Neural cell (in vitro differentiated cells): ENCODE results near the gene SLC25A26. TPM values are rescaled to one million over a fixed set of nuclear protein-coding genes. Genes with fewer than 3 reads are reported as not detected.

Experiments
- H2AFZ ChIP-seq: fragments of 200-600, 300-800 bp; sonication (generic), shearing (Covaris generic); 2 replicates; pipeline ENCODE4 v1.6.0; 2014; ENCODE audit warnings: low read depth, mild to moderate bottlenecking, antibody characterized with exemption, low read length, moderate library complexity
- H3F3A ChIP-seq: fragments of 200-600 bp; shearing (Covaris generic); 2 replicates; pipeline ENCODE4 v1.6.1; 2016; ENCODE audit warnings: mild to moderate bottlenecking, moderate library complexity, mixed read lengths, antibody characterized with exemption, low read length; ENCODE audit not compliant: insufficient read depth, poor library complexity, severe bottlenecking
- H3K27ac ChIP-seq: fragments of 200-600, 300-800 bp; sonication (generic), shearing (Covaris generic); 2 replicates; pipeline ENCODE4 v1.5.1; 2014; ENCODE audit warnings: mild to moderate bottlenecking, low read length, moderate library complexity
- H3K27me3 ChIP-seq: fragments of 300-800, 200-600 bp; sonication (generic), shearing (Covaris generic); 2 replicates; pipeline ENCODE4 v1.6.0; 2014; ENCODE audit warnings: mild to moderate bottlenecking, low read depth, low read length, moderate library complexity; ENCODE audit not compliant: insufficient read depth
- H3K36me3 ChIP-seq: fragments of 300-800, 200-600 bp; sonication (generic), shearing (Covaris generic); 2 replicates; pipeline ENCODE4 v1.5.1; 2014; ENCODE audit warnings: mild to moderate bottlenecking, antibody characterized with exemption, low read length, moderate library complexity; ENCODE audit not compliant: insufficient read depth
- H3K4me2 ChIP-seq: fragments of 300-800, 200-600 bp; sonication (generic), shearing (Covaris generic); 2 replicates; pipeline ENCODE4 v1.6.0; 2014; ENCODE audit warnings: mild to moderate bottlenecking, low read length
- H3K4me3 ChIP-seq: fragments of 300-800, 200-600 bp; sonication (generic), shearing (Covaris generic); 2 replicates; pipeline ENCODE4 v1.5.1; 2014; ENCODE audit warnings: mild to moderate bottlenecking, low read length, moderate library complexity
- H3K79me2 ChIP-seq: fragments of 200-600 bp; shearing (Covaris generic); replicated peaks from 2 replicates; pipeline ENCODE4 v1.6.0; 2014; ENCODE audit warnings: mild to moderate bottlenecking, low read length, moderate library complexity; ENCODE audit not compliant: insufficient read depth
- H3K9ac ChIP-seq: fragments of 300-800, 200-600 bp; sonication (generic), shearing (Covaris generic); 2 replicates; pipeline ENCODE4 v1.6.1; 2016; ENCODE audit warnings: mild to moderate bottlenecking, low read length, mixed read lengths
- H3K9me2 ChIP-seq: fragments of 200-600 bp; shearing (Covaris generic); 2 replicates; pipeline ENCODE4 v1.6.1; 2016; ENCODE audit warnings: mild to moderate bottlenecking, low read length, mixed read lengths; ENCODE audit not compliant: insufficient read depth
- H3K9me3 ChIP-seq: fragments of 200-600, 300-800 bp; sonication (generic), shearing (Covaris generic); 2 replicates; pipeline ENCODE4 v1.6.1; 2016; ENCODE audit warnings: mild to moderate bottlenecking, mixed run types, low read length, moderate library complexity, mixed read lengths
- H4K20me1 ChIP-seq: fragments of 200-600 bp; shearing (Covaris generic); 2 replicates; pipeline ENCODE4 v1.6.1; 2016; ENCODE audit warnings: mild to moderate bottlenecking, mixed run types; ENCODE audit not compliant: insufficient read depth
- CTCF ChIP-seq: fragments of 450-650 bp; IDR thresholded peaks from 2 replicates; pipeline ENCODE4 v1.5.1; 2014; ENCODE audit warnings: antibody characterized with exemption, mild to moderate bottlenecking, moderate library complexity; ENCODE audit not compliant: poor library complexity, severe bottlenecking
- EP300 ChIP-seq: fragments of 450-650 bp; conservative IDR thresholded peaks from 2 replicates; pipeline ENCODE4 v1.6.1; 2014; ENCODE audit warnings: antibody characterized with exemption, mild to moderate bottlenecking, moderate library complexity; ENCODE audit not compliant: poor library complexity, severe bottlenecking
- EZH2 ChIP-seq: fragments of 200-600, 300-800 bp; shearing (Covaris generic), sonication (generic); IDR thresholded peaks from 2 replicates; pipeline ENCODE4 v1.6.1; 2014; ENCODE audit warnings: antibody characterized with exemption, low read length, borderline replicate concordance, mild to moderate bottlenecking; ENCODE audit not compliant: insufficient read depth, poor library complexity, severe bottlenecking
- MXI1 ChIP-seq: fragments of 450-650 bp; conservative IDR thresholded peaks from 2 replicates; pipeline ENCODE4 v1.6.1; 2014; ENCODE audit warnings: antibody characterized with exemption, mild to moderate bottlenecking; ENCODE audit not compliant: poor library complexity, severe bottlenecking
- POLR2AphosphoS5 ChIP-seq: IDR thresholded peaks from 2 replicates; pipeline ENCODE4 v1.6.1; 2012
- RAD21 ChIP-seq: fragments of 450-650 bp; conservative IDR thresholded peaks from 2 replicates; pipeline ENCODE4 v1.6.1; 2014; ENCODE audit warnings: antibody characterized with exemption, mild to moderate bottlenecking, moderate library complexity
- REST ChIP-seq: IDR thresholded peaks from 2 replicates; pipeline ENCODE4 v1.6.1; 2012; ENCODE audit warnings: borderline replicate concordance
- SMC3 ChIP-seq: fragments of 450-650 bp; conservative IDR thresholded peaks from 2 replicates; pipeline ENCODE4 v1.6.1; 2014; ENCODE audit warnings: antibody characterized with exemption, mild to moderate bottlenecking, moderate library complexity; ENCODE audit not compliant: poor library complexity
- TAF1 ChIP-seq: IDR thresholded peaks from 2 replicates; pipeline ENCODE4 v1.6.1; 2012; ENCODE audit warnings: low read depth
- polyA plus RNA-seq: library from polyadenylated mRNA; depleted of rRNA; stranded (reverse); fragments of >200 nt; gene quantifications from 2 replicates; pipeline ENCODE4 v1.2.3, GENCODE V29; 2014

SLC25A26 gene
- polyA plus RNA-seq, 1 donor from 2014 or later = 21.0 TPM

GRCh38 chr3:66177026-66177425 lies 43.8 kb upstream of the SLC25A26 start:
- no peak for TF ChIP-seq TAF1
- no peak for TF ChIP-seq REST
- TF ChIP-seq MXI1 = no peak
- no peak overlapping the region for H3K27ac ChIP-seq

GRCh38 chr3:66178206-66178605 lies 42.6 kb upstream of the SLC25A26 start:
- no peak overlapping the region for H3K4me3 ChIP-seq
- no peak overlapping the region for H2AFZ ChIP-seq
- H3K4me2 ChIP-seq = no peak overlapping the region
- H3K36me3 ChIP-seq = no peaks in the 10 kb centered on the region
- no peaks in the 10 kb centered on the region for H3K9me3 ChIP-seq
- TF ChIP-seq RAD21 = no peak
- no peak for TF ChIP-seq EZH2
- no peak for TF ChIP-seq POLR2AphosphoS5
- no peak for TF ChIP-seq SMC3
- no peak for TF ChIP-seq CTCF
- TF ChIP-seq EP300 = no peak
- TF ChIP-seq TAF1 = no peak
- no peak for TF ChIP-seq REST
- no peak for TF ChIP-seq MXI1
- H3K27me3 ChIP-seq = no peaks in the 10 kb centered on the region
- no peaks in the 10 kb centered on the region for H4K20me1 ChIP-seq
- H3K79me2 ChIP-seq = no peaks in the 10 kb centered on the region
- H3F3A ChIP-seq = no peaks in the 10 kb centered on the region
- no peaks in the 10 kb centered on the region for H3K9me2 ChIP-seq
- no peak overlapping the region for H3K9ac ChIP-seq
- no peak overlapping the region for H3K27ac ChIP-seq

More at GRCh38 chr3:66177026-66177425, 43.8 kb upstream of the SLC25A26 start:
- no peak overlapping the region for H3K4me2 ChIP-seq
- no peaks in the 10 kb centered on the region for H3K9me2 ChIP-seq
- H3K36me3 ChIP-seq = no peaks in the 10 kb centered on the region
- H3K27me3 ChIP-seq = no peaks in the 10 kb centered on the region
- H3K79me2 ChIP-seq = no peaks in the 10 kb centered on the region
- no peaks in the 10 kb centered on the region for H3F3A ChIP-seq
- H3K9ac ChIP-seq = no peak overlapping the region
- H3K4me3 ChIP-seq = no peak overlapping the region
- no peaks in the 10 kb centered on the region for H4K20me1 ChIP-seq
- H3K9me3 ChIP-seq = no peaks in the 10 kb centered on the region
- no peak overlapping the region for H2AFZ ChIP-seq
